Fibroblast of the aortic adventitia (primary cell): Measurements from ENCODE around the gene TENM4. TPM values are rescaled to one million over a fixed set of nuclear protein-coding genes. Genes with fewer than 3 reads are reported as not detected.

Experiments
- DNase-seq: peaks from one replicate; pipeline ENCODE4 v3.0.0-alpha.2; 2010; ENCODE audit warnings: low read depth
- H3K4me3 ChIP-seq: 2 replicates; pipeline ENCODE4 v1.5.1; 2011; ENCODE audit warnings: low read depth, mild to moderate bottlenecking, control low read depth, low read length, moderate library complexity
- total RNA-seq: library from RNA; depleted of rRNA; stranded (reverse); fragments of >200 nt; gene quantifications from 2 replicates; pipeline ENCODE4 v1.2.3, GENCODE V29; 2012; ENCODE audit warnings: low replicate concordance
- TF ChIP-seq, protein P1 (sequence below): IDR thresholded peaks from 2 replicates; pipeline ENCODE4 v1.5.1; 2011; ENCODE audit warnings: mild to moderate bottlenecking, low read length, control low read depth, inconsistent platforms; ENCODE audit not compliant: insufficient read depth

The TENM4 gene
- total RNA-seq, 1 donor, result 113 TPM

DNA sequence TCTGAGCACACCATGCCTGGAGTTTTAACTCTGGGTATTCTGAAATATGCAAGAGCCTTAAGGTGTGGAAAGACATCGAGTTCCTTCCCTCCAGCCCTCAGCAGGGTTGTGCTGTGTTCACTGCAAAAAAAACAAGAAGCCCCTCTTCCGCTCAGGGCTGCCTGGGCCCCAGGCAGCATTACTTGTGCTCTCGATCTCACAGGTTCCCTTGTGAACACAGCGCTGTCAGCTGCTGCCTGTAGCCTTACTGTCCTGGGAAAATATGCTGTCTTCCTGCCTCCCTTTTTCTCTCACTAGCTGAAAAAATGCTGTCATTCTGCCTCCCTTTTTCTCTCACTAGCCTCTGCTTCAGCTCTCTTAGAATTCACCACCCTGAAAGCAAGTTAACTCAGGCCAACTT is 15.7 kb upstream of the TENM4 start:
- no peak for DNase-seq
- no peak overlapping the region for H3K4me3 ChIP-seq
- TF ChIP-seq, protein P1, sequence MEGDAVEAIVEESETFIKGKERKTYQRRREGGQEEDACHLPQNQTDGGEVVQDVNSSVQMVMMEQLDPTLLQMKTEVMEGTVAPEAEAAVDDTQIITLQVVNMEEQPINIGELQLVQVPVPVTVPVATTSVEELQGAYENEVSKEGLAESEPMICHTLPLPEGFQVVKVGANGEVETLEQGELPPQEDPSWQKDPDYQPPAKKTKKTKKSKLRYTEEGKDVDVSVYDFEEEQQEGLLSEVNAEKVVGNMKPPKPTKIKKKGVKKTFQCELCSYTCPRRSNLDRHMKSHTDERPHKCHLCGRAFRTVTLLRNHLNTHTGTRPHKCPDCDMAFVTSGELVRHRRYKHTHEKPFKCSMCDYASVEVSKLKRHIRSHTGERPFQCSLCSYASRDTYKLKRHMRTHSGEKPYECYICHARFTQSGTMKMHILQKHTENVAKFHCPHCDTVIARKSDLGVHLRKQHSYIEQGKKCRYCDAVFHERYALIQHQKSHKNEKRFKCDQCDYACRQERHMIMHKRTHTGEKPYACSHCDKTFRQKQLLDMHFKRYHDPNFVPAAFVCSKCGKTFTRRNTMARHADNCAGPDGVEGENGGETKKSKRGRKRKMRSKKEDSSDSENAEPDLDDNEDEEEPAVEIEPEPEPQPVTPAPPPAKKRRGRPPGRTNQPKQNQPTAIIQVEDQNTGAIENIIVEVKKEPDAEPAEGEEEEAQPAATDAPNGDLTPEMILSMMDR, result no peak

DNA sequence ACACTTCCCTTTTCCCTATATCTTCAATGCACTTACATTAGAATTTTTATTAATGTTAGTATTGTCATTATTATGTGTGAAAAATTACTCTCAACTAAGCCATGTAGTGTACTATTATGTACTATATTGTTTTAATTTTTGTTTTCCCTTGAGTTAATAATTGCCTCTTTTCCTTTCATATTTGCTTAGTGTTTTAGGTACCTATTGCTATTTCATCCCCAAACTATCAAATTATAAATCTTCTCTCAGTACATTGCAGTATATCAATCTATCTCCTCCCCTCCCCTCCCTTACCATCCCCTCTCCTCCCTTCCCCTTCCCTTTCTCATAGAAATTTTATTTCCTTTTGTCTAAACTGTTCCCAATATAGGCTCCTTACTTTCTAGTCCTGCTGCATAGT is 12.8 kb upstream of the TENM4 start:
- TF ChIP-seq, protein P1, result no peak
- H3K4me3 ChIP-seq, result no peak overlapping the region
- DNase-seq, result no peak

DNA sequence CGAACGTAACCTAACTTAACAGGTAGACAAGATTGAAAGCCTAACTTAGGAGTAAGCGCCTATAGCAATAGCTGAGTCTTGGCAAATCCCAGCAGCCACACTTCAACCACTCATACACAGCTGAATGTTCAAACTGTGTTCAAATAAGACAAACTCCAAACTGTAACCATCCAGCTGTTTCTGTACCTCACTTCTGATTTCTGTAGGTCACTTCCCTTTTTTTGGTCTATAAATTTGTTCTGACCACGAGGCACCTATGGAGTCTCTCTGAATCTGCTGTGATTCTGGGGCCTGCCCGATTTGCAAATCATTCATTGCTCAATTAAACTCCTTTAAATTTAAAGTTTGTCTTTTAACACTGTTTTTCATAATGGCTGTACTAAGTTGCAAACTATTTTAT is 8.2 kb upstream of the TENM4 start:
- TF ChIP-seq, protein P1, result no peak
- DNase-seq, result no peak
- no peak overlapping the region for H3K4me3 ChIP-seq

DNA sequence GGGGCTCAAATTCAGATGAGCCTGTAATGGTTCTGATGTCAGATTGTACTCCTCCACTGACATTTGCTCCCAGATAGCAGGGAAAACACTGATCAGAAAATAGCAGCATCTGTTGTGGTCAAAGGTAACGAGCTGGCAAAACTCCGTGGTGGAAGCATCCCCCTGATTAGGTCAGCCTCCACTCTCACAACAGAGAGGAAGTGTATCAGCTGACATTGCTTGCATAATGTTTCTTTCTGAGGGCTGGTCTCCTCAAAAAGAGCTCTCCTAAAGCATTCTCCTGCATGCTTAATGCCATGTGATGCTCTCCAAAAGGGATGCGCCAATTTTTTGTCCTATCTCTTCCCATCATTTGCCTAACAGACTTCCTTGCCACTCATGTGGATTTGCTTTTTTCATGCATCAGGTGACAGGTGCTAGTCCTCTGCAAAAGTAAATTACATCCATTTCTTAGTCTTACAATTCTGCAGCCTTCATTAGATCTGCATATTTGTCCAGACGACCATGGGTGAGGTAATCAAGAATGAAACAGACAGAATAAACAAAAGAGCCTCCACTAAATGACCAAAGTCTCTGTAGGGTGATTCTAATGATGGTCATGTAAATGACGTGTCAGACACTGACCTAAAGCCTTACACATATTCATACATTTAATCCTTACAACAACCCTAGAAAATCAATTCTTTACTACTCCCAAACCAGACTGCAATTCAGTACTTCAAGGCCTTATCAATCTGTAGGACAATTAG is 6.4 kb upstream of the TENM4 start:
- no peak overlapping the region for H3K4me3 ChIP-seq
- DNase-seq, result no peak
- TF ChIP-seq, protein P1, result no peak

DNA sequence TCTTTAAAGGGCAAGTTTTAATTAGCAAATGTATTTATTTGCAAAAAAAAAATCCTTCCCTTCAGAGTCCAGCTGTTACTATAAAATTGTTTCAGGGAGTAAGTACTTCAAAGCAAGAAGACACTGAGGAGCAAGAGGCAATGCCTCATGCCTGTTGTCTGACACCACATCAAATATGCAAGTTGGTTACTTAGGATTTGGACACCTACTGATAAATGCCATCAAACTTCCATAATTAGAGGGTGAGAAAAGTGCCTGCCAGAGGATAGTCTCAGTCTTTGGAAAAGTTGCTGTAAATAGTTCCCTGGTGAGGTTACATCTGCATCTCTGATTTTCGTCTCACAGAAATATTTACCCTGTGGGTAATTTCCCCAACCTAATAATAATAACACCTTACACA is 4.1 kb upstream of the TENM4 start:
- no peak for DNase-seq
- no peak overlapping the region for H3K4me3 ChIP-seq
- TF ChIP-seq, protein P1, result no peak

DNA sequence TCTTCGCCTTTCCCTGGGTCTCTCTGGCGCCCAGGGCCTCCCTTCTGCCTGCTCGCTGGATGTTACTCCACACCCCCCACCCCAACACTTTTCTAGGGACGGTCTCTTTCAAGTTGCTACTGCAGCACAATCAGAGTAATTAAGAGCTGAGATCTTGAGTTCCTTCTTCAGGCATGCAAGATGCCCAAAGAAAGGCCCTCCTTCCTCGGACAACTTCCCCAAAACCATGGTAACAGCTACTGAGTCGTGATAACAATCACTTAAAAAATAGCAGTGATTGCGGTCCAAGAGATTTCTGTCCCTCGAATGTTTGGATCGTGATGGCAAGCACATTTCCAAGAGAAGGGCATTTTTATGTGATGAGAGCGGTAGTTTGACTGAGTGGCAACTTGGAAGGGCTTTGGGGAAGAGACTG is 638 bp upstream of the TENM4 start:
- TF ChIP-seq, protein P1, result no peak
- DNase-seq, result peak; percentile 51
- peak overlapping the region; percentile 77 for H3K4me3 ChIP-seq

DNA sequence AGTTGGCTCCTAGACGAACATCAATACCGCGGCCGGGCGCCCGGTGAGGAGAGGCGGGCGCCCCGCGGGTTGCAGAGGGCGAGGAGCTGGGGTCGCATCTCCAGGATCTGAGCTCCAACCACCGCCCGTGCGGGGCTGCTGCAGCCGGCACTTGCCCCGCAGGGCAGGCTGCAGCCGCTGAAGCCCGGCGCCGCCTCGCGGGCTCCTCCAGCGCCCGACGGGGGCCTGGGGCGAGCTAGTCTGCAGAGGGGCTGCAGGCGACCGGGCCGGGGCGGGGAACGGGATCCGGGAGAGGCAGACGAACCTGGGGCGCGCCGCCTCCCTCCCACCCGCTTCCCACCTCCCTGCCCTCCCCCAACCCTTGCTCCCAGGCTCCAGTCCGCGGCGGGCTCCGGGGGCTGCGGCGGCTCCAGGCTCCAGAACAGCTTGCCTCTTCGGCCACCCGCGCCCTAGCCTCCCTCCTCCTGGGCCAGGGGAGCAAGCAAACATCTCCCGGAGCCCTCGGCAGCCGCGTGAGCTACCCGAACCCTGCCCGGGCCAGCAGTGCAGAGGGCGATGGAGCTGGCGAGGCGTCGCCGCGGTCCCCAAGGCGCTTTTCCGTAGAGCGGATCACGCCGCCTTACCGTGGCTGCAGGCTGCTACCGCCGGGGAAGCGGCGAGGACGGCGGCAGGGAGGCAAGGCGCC is 802 bp downstream of the TENM4 start:
- peak overlapping the region; percentile 77 for H3K4me3 ChIP-seq
- DNase-seq, result no peak
- TF ChIP-seq, protein P1, result no peak
